NCI-H1436 (cell line): ENCODE data around the gene FBXL13.
"Not testable (repeated sequence)": the region's sequence is repeated elsewhere in the genome, so short reads cannot be mapped to it uniquely, and the experiment has no call there.

Experiments used
- DNase-seq: peaks from one replicate; lab custom pipeline; 2025; lab: John Stamatoyannopoulos, UW

FBXL13 gene

DNA sequence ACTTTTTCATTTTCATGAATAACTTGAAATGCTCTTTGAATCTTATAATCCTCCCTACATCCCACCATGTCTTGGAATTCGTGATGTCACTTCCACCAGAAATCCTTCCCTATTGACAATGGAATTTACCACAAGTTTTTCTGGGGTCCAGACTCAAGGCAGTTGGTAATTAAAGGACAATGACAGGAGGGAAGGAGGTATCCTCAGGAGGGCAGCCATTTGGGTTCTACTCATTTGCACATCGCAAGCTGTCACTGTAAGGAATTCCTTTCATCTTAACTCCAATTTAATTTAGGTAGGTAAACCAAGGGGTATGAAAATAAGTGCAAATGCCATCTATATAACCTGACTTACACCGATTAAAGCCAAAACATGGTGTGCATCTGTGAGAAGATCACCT, 139.9 kb downstream of the FBXL13 start:
- no peak for DNase-seq

DNA sequence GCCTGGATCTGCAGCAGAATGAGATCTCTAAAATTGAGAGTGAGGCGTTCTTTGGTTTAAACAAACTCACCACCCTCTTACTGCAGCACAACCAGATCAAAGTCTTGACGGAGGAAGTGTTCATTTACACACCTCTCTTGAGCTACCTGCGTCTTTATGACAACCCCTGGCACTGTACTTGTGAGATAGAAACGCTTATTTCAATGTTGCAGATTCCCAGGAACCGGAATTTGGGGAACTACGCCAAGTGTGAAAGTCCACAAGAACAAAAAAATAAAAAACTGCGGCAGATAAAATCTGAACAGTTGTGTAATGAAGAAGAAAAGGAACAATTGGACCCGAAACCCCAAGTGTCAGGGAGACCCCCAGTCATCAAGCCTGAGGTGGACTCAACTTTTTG, 140.4 kb downstream of the FBXL13 start:
- no peak for DNase-seq

DNA sequence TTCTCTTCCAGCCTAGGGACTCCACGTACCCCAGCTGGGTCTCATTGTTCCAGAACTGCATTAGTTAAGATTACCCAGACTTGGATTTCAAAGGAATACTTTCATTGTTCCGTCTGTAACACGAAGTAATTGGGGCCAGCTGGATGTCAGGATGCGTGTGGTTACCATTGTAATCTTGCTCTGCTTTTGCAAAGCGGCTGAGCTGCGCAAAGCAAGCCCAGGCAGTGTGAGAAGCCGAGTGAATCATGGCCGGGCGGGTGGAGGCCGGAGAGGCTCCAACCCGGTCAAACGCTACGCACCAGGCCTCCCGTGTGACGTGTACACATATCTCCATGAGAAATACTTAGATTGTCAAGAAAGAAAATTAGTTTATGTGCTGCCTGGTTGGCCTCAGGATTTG, 140.8 kb downstream of the FBXL13 start:
- no peak for DNase-seq

DNA sequence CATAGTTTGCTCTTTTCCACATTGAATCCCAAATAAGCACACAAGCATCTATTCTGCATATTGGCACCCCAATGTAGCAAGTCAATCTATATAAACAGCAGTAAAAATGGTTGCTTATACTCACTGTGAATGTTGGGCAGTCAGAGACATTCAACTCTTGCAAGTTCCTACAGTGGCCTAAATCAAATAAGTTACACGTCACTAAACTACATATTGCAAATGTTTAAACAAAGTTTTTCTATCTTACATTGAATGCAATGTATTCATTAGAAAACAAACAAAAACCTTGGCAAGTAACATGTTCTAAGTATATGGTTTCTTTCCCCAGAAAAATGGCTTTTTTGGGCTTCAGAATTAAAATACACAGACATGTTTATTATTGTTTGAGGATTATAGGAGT, 142.8 kb downstream of the FBXL13 start:
- DNase-seq = no peak

DNA sequence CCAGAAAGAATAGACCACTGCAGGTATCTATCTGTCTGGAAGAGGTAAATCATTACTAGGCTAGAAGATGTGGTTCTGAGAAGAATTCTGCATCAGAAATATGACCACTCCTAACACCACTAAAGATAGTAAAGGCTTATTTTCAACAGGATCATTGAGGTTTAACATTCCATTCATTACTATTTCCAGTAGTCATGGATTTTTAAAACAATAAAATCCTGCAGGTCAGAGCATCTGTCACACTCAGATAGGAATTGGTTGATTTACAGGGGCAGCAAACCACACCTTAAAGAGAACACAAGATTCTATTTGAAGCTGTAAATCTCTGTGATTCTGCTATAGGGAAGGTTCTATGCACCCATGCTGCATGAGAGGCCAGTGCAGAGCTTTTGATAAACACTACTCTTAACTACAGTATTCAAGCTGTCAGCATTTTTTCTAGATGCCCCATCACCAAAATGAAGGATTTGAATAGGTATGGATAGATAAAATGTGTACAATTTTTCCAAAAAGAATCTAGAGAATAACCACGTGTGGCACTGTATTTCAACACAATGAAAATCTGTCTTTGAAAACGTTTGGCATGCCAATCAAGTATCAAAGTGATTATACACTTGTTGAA, 147.2 kb downstream of the FBXL13 start:
- no peak for DNase-seq

DNA sequence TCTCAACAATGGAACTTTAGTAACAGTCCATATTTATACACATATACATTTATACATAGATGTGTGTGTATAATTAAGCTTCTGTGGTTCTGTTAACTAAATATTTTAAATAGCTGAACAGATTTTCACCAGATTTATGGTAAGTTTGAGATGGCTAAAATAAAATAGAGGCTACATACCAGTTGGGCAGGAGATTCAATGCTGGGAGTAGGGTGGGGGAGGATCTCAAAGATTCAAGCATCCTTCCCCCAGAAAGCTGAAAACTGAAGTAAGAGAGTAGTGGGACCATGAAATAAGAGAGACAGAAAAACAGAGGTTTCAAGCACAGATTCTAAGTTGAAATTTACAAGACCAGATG, 147.8 kb downstream of the FBXL13 start:
- DNase-seq = no peak

DNA sequence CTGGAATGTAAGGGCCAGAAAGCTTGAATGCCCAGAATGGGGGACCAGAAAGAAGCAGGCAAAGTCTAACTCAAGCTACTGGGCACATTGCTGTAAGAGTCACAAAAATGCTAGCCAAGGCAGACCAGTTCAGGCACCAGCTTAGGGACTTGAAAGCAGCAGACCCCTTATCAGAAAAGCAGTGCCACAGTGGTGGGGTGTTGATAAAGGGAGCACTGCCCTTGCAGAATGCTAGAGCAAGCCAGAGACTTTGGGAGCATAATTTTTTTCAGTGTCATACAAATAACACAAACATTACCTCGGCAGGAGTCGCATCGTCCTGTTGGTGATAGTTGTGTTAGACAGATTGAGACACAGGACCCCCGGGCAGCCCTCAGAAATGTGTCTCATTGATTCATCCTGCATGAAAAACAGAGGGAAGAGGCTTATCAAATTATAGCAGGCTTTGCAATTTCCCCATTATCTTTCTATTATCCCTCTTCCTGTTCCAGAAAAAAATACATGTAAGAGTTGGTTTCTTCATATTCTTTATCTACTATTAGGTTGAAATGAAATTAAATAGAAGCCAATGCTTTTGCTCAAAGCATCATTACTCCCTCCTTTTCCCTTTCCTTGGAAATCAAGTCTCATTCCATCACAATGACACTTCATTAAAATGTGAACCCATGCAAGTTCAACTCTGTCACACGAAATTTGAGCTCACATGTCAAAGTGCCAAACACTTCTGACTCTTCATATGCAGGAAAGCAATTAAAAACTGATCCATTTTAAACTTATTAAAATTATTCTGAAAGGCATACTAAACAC, 148.4 kb downstream of the FBXL13 start:
- DNase-seq = no peak

DNA sequence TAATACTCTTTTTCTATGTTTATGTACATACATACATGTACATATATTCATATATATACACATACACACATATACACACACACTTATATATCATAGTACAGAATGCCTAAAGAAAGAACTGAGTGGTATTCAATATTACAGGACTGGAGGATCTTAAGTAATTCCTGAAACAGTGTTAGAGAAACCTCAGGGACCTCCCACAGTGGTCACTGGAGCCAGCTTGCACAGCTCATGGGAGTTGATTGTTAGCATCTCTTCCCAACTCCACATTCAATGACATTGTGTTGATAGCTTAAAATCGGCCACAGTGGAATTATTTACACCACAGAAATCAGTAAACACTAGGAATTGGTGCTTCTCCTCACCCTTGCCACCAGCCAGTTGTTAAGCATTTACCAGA, 155.8 kb downstream of the FBXL13 start:
- DNase-seq = no peak

DNA sequence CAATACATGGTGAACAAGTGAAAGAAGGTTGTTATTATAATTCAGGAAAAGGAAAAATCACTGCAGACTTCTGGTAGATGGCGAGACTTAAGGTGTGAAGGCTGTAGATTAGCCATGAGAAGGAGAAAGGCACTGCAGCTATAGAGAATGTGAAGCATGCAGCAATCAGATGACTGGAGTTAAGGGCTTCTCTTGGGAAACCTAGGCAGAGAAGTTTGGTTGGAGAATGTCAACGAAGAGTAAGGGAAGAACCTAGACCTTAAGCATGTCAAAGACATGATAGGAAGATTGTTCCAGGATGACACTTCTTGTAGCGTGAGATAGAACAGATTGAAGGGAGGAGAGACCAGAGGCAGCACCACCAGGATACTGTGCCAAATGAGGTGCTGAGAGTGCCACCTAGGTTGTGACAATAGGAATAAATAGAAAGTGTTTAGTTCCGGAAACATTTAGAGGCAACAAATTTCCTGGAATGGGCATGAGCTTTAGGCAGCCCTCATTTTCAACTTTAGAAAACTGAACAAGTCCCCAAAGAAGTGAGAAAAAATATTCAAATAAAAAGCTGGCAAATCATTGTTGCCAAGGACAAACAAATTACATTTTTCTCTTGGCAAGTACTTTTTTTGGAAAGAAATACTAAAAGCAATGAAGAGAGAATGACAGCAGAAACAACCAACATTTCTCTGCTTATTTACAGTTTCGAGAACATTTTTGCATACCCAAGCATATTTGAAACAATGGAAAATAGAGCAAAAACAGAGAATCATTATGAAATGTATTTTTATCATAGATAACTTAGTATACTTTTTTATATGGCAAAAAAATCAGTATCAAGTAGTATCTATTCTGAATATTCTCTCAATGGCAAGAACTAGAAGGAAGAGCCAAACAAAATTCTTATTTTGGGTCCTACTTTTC, 156.9 kb downstream of the FBXL13 start:
- DNase-seq = no peak

DNA sequence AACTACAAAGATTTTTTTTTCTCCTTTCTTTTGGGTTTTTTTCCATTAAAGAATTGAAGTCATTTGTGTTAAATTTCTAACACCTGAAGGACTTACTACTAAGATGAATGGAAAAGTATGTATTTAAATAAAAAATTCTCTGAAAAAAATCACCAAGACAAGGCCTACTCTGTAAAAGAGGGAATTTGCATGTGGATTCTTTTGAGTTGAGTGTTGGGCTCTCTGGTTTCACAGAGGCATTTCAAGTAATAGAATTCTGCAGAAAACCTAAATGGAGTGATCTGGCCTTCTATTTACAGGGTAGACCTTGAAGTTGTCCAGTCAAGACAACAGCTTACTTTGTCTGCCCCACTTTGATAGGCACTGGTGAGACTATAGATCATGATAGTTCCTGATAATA, 157.7 kb downstream of the FBXL13 start:
- DNase-seq = no peak

DNA sequence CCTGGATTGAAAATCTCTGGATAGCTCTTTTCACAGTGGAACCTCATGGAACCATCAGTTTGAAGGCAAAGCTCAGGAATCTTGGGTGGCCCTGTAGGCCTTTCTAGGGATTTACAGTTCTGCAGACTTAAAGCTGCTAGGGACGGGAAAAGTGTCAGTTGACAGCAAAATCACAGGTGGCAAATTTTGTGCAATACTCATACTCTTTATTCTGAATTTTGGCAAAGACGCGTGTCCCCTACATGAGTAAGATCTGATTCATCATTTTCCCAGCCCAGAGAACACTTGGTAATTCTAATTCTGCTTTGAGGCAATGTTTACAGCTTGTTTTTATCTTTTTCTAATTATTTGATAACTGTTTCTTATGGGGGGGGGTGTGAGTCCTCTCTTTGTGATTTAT, 158.2 kb downstream of the FBXL13 start:
- no peak for DNase-seq

DNA sequence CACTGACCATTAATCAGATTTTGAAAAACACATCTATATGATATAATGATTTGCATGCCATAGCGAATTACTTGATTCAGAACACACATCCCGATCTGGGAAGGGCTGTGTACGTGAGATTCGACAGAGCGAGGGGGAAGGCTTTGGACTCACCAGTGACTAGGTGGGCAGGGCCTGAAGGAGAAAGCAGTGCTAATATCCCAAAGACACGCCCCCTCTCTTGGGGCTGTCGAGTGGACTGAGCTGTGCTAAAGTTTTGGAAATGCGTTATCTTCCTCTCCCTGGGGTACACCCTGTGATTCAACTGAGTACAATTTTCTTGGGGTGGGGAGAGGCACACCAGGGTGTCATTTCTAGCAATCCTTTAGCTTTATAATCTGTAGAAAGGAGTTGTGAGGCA, 160.0 kb downstream of the FBXL13 start:
- DNase-seq = no peak

DNA sequence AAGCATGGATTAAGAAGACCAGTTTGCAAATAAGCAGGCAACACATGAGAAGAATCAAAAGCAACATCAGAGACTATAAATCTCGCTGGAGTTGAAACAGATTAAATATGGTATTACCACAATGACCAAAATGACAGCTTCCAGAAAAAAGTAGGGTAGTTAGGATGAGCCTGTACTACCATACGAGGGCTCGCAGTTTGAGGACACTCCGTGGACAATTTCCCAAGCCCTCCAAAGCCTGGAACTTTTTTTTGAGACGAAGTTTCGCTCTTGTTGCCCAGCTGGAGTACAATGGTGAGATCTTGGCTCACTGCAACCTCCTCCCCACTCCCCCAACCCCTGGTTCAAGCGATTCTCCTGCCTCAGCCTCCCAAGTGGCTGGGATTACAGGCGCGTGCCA, 160.8 kb downstream of the FBXL13 start:
- no peak for DNase-seq

DNA sequence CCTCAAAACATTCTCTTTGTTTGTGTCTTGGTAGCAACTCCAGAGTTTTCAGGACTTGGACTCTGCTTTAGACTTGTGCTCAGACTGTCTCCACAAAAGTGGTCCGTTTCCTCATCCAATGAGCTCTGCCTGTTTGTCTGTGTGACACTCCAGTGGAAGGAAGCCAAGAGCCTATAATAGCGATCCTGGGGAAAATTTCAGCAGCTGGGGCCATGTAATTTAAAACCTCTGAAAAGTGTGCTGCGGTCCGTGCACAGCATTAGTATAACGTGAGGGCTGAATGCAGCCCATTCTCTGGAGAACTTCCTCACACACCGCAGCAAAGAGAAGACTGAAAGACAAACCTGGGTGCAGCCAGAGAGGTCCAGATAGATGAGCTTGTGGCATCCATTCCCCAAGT, 161.9 kb downstream of the FBXL13 start, which contains the start of gene LRRC17:
TSS of gene LRRC17 (plus strand) at position 259 of the 400 bp plus-strand sequence. CDS start 20,914 bp downstream, outside the sequence.
- DNase-seq = peak; percentile 64

DNA sequence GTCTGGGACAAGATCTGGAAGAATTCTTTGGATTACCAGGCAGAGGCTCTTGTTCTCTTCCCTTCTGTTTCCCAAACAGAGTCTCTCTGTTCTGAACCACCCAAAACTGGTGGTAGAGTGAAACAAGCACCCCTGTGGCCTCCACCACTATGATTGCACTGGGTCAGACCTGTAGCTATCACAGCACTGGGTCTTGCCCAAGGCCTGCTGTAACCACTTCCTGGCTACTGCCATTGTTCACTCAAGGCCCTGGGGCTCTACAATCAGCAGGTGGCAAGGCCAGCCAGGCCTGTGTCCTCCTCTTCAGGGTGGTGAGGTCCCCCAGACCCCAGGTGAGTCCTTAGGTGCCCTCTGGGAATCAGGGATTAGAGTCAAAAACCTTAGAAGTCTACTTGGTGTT, 165.9 kb downstream of the FBXL13 start:
- no peak for DNase-seq

DNA sequence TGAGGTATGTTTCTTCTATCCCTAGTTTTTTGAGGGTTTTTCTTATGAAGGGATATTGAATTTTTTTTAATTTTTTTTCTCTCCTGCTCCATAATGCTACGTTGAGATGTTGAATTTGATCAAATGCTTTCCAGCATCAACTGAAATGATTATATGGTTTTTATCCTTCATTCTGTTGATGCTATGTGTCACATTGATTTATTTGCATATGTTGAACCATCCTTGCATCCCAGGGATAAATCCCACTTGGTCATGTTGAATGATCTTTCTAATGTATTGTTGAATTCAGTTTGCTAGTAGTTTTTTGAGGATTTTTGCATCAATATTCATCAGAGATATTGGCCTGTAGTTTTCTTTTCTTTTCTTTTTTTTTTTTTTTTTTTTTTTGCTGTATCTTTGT, 171.0 kb downstream of the FBXL13 start:
- DNase-seq = not testable (repeated sequence)

DNA sequence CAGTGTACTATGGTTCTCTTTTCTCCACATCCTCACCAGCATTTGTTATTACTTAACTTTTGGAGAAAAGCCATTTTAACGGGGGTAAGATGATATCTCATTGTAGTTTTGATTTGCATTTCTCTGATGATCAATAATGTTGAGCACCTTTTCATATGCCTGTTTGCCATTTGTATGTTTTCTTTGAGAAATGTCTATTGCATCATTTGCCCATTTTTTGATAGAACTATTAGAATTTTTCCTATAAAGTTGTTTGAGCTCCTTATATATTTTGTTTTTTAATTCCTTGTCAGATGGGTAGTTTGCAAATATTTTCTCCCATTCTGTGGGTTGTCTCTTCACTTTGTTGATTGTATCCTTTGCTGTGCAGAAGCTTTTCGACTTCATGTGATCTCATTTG, 172.5 kb downstream of the FBXL13 start:
- not testable (repeated sequence) for DNase-seq

DNA sequence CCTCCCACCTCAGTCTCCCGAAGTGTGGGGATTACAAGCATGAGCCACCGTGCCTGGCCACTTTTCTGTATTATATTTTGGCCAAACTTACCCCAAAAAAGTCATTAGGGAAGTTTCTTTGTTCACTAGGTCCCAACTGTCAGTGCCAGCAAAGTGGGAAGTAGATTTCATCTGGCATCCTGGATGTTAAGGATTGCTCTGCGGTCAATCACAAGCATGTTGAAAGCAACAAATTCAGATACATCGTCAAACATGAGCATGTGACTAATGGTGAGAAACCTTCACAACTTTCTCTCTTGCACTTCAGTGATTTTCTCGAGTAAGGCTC, 176.1 kb downstream of the FBXL13 start:
- DNase-seq = no peak

DNA sequence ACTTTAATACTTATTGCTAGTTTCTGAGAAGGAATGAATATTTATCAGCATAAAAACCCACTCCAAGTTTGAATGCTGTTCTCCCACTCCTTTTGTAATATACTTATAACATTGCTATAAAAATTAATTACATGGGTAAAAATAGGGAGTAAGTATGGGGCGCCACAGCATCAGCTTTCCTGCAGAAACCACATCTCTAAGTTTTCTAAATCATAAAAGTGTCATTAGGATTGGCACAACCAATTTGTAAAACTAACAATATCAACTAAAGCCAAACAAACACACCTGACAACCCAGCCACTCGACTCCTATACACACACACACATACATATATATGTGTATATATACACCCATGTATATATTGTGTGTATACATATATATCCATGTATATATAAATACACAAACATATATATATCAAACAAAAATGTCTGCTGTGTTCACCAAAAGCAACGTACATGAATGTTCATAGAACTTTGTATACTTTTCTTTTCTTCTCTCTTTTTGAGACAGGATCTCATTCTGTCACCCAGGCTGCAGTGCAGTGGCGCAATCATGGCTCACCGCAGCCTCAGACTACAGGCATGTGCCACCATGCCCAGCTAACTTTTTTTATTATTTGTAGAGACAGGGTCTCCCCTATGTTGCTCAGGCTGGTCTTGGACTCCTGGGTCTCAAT, 176.6 kb downstream of the FBXL13 start:
- no peak for DNase-seq

DNA sequence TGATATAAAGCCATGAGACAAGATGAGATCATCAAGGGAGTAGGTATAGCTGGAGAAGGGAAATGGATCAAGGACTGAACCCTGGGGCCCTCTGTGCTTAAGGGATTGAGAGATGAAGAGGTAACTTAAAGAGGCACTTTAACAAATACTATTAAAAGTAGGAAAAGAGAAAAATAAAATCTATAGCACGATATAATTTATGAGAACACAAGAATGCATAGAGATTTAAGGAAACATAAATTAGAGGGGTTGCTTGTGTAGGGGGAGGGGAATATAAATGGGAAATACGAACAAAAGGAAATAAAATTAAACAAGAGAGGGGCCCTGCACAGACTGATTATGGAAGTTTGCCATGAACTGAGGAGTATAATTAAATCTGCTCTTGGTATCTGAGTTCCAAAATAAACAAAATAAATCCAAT, 177.4 kb downstream of the FBXL13 start:
- DNase-seq = no peak

DNA sequence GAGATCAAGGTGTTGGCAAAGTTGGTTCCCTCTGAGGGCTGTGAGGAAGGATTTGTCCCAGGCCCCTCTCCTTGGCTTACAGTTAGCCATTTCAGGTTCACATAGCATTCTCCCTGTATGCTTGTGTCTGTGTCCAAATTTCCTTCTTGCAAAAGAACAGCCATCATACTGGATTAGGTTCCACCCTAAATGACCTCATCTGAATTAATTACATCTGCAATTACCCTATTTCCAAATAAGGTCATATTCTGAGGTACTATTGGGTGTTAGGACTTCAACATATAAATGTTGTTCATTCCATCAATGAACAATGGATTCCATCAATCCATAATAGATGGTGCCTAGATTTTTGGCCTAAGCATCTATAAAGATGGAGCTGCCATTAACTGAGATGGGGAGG, 178.0 kb downstream of the FBXL13 start:
- no peak for DNase-seq

DNA sequence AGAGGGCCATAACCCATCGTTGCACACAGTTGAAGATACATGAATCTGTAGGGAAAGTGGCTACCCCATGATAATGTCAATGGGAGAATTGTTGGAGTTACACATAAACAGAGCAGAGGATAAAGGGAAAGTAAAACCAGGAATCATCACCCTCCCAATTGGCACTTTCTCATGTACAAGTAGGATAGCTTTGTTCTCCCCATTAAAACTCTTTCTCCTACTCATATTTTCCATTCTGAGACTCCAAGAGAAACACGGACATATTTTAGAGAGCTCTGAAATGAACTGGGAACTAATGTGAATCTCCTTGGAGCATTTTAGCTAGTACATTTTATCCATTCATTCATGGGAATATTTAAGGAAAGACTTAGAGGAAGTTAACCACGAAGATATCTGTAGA, 179.0 kb downstream of the FBXL13 start:
- DNase-seq = no peak
